Measurements from ENCODE around the gene ACP3. TPM values are rescaled to one million over a fixed set of nuclear protein-coding genes. Genes with fewer than 3 reads are reported as not detected.

ACP3 gene
- total RNA-seq, 4 donors from 2014 or later = 0.22 TPM; not detected in 3

DNA sequence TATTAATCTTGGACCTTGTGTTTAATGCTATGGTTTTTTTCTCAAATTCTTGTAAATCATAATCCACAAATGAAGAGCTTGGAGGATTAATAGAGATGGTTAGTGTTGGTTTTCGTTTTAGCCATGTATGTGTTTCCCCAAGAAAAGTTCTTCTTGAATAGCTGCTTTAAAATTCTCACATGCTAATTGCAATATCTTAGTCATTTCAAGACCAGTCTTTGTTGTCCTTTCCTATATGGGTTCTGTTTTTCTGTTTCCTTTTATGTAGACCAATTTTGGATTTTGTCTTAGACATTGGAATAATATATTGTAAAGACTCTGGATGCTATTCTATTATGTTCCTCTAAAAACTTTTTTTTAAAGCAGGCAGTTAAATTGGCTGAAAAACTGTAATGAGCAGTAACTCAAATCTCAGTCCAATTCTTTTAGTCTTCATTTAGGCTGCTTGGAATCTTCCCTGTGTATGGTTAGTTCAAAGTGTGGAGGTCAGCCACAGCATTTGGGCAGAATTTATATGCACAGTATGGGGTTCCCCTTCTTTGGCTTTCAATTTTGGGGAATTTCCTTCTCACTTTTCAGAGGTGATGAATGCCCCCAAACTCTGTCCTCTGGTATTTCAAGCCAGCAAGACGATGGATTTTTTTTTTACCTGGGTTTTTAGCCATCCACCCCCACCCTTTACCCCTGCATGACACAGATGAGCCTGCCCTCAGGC is 61.0 kb downstream of the ACP3 start:
- H3K9me3 ChIP-seq = no peaks in the 10 kb centered on the region
- DNase-seq (no peak), ATAC-seq (no peak)
- no peak overlapping the region for H3K27ac ChIP-seq
- intact Hi-C loops (cut with DNase I; ENCODE audit: low total_unique reads) (no loop called here), in situ Hi-C loops (cut with MboI; ENCODE audit: low sequenced_read_pairs in 4 of 4) (no loop called here)
- H3K36me3 ChIP-seq = no peaks in the 10 kb centered on the region
- no peaks in the 10 kb centered on the region for H3K4me1 ChIP-seq
- H3K27me3 ChIP-seq = peaks cover 0 to 4% (median 0%) of the 10 kb centered on the region in 3 donors
- no peak overlapping the region for H3K4me3 ChIP-seq
- no peak for TF ChIP-seq POLR2A (IDR thresholded peaks at IDR 0.05)
- TF ChIP-seq, protein P1, sequence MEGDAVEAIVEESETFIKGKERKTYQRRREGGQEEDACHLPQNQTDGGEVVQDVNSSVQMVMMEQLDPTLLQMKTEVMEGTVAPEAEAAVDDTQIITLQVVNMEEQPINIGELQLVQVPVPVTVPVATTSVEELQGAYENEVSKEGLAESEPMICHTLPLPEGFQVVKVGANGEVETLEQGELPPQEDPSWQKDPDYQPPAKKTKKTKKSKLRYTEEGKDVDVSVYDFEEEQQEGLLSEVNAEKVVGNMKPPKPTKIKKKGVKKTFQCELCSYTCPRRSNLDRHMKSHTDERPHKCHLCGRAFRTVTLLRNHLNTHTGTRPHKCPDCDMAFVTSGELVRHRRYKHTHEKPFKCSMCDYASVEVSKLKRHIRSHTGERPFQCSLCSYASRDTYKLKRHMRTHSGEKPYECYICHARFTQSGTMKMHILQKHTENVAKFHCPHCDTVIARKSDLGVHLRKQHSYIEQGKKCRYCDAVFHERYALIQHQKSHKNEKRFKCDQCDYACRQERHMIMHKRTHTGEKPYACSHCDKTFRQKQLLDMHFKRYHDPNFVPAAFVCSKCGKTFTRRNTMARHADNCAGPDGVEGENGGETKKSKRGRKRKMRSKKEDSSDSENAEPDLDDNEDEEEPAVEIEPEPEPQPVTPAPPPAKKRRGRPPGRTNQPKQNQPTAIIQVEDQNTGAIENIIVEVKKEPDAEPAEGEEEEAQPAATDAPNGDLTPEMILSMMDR (IDR thresholded peaks at IDR 0.05 in 4 of 5, conservative IDR thresholded peaks at IDR 0.05 in 1 of 5) = no peak

DNA sequence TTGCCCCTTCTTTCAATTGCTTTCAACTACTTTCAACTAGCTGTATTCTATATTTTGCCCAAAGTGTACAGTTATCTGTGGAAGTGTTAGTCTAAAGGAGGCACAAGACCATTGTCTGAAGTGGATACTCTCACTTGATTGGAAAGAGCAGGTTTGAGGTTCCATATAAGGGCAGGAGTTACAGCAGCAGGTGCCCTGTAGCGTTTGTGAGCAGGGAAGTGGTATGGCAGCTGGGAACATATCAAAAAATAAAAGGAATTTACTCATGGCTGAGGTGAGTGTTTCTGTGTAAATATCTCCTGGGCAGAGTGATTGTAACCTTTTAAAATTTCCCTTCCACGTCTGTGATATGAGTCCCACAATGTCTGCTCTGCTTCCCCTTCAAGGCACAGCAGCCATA is 61.6 kb downstream of the ACP3 start:
- in situ Hi-C loops (cut with MboI; ENCODE audit: low sequenced_read_pairs in 4 of 4) (no loop called here), intact Hi-C loops (cut with DNase I; ENCODE audit: low total_unique reads) (no loop called here)
- no peak overlapping the region for H3K27ac ChIP-seq
- no peak for ATAC-seq
- no peaks in the 10 kb centered on the region for H3K9me3 ChIP-seq
- H3K27me3 ChIP-seq = peaks cover 0 to 4% (median 0%) of the 10 kb centered on the region in 3 donors
- no peaks in the 10 kb centered on the region for H3K4me1 ChIP-seq
- TF ChIP-seq POLR2A (IDR thresholded peaks at IDR 0.05) = no peak
- TF ChIP-seq, protein P1 (IDR thresholded peaks at IDR 0.05 in 4 of 5, conservative IDR thresholded peaks at IDR 0.05 in 1 of 5) = no peak
- H3K36me3 ChIP-seq = no peaks in the 10 kb centered on the region
- DNase-seq = no peak
- no peak overlapping the region for H3K4me3 ChIP-seq

DNA sequence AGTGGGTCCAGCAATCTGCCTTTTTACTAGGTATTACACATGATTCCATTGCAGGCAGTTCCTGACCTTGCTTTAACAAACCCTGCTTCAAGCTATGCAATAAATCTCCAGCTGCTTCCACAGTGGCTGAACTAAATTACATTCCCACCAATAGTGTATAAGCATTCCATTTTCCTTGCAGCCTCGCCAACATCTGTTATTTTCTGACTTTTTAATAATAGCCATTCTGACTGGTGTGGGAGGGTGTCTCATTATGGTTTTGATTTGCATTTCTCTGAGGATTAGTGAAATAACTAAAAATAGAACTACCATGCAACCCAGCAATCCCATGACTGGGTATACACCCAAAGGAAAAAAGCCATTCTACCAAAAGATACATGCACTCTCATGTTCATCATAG is 63.7 kb downstream of the ACP3 start:
- no peak for DNase-seq
- H3K4me1 ChIP-seq = no peaks in the 10 kb centered on the region
- intact Hi-C loops (cut with DNase I; ENCODE audit: low total_unique reads) = no loop called here
- H3K4me3 ChIP-seq = no peak overlapping the region
- in situ Hi-C loops (cut with MboI; ENCODE audit: low sequenced_read_pairs in 4 of 4) = no loop called here
- TF ChIP-seq, protein P1 (IDR thresholded peaks at IDR 0.05 in 4 of 5, conservative IDR thresholded peaks at IDR 0.05 in 1 of 5) = no peak
- no peak for TF ChIP-seq POLR2A (IDR thresholded peaks at IDR 0.05)
- no peak for ATAC-seq
- H3K36me3 ChIP-seq = no peaks in the 10 kb centered on the region
- H3K9me3 ChIP-seq = no peaks in the 10 kb centered on the region
- H3K27me3 ChIP-seq = peaks cover 0 to 4% (median 0%) of the 10 kb centered on the region in 3 donors
- H3K27ac ChIP-seq = no peak overlapping the region

DNA sequence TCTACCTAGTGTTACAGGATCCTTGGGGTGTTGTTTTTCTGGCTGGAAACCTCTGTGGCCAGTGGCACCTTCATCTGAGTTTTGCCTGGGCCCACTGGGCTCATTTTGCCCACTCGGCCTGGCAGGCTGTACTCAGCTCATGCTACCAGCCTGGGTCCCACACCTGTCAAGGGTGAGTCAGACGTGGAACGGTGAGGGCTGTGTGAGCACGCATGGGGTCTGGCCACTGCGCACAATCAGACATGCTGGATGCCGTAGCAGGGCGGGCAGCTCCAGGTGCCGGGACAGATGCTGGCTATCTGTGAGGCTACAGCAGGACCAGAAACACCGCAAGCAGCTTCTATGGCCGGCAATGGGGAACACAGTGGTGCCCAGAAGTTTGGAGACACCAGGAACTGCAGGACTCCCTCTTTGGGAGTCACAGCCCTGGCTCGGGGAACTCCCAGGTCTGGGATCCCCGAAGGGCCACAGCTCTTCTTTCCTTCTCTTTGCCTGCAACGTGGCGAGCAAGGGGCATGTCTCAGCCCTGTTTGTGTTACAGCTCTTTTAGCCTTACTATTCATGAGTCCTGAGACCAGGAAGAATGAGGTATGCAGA is 64.2 kb downstream of the ACP3 start:
- no peaks in the 10 kb centered on the region for H3K36me3 ChIP-seq
- TF ChIP-seq POLR2A (IDR thresholded peaks at IDR 0.05) = no peak
- TF ChIP-seq, protein P1 (IDR thresholded peaks at IDR 0.05 in 4 of 5, conservative IDR thresholded peaks at IDR 0.05 in 1 of 5) = no peak
- no peaks in the 10 kb centered on the region for H3K9me3 ChIP-seq
- no peak overlapping the region for H3K27ac ChIP-seq
- no peak for ATAC-seq
- no peak overlapping the region for H3K4me3 ChIP-seq
- DNase-seq = no peak
- H3K4me1 ChIP-seq = no peaks in the 10 kb centered on the region
- in situ Hi-C loops (cut with MboI; ENCODE audit: low sequenced_read_pairs in 4 of 4) = no loop called here
- peaks cover 0 to 4% (median 0%) of the 10 kb centered on the region in 3 donors for H3K27me3 ChIP-seq
- intact Hi-C loops (cut with DNase I; ENCODE audit: low total_unique reads) = no loop called here

Data from gastrocnemius medialis (tissue), 4 donors.